ENCODE data around the gene INO80C.

Gene INO80C

GRCh38 chr18:35485852-35486251, 11.9 kb downstream of the INO80C start:
- DNase-seq: no peak

- DNase-seq: no peak
Measured at GRCh38 chr18:35484034-35484433, 13.7 kb downstream of the INO80C start.

DNA sequence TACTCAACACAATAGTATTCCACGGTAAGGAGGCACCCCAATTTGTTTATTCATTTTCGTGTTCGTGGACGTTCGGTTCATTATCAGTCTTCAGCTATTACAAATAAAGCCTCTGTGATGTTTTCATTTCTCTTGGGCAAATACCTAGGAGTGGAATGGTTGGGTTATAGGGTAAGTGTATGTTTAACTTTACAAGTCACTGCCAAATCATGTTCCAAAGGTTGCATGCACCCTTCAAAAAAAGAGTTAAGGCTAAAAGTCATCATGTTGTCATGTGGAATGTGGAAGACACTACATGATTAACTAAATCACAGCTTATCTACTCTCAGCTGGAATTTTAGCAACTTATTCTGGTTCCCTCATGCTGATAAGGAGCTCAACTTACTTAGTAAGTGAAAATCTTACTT, 15.8 kb downstream of the INO80C start:
- no peak for DNase-seq

- no peak for DNase-seq
Measured at GRCh38 chr18:35479911-35480586, 17.7 kb downstream of the INO80C start.

DNA sequence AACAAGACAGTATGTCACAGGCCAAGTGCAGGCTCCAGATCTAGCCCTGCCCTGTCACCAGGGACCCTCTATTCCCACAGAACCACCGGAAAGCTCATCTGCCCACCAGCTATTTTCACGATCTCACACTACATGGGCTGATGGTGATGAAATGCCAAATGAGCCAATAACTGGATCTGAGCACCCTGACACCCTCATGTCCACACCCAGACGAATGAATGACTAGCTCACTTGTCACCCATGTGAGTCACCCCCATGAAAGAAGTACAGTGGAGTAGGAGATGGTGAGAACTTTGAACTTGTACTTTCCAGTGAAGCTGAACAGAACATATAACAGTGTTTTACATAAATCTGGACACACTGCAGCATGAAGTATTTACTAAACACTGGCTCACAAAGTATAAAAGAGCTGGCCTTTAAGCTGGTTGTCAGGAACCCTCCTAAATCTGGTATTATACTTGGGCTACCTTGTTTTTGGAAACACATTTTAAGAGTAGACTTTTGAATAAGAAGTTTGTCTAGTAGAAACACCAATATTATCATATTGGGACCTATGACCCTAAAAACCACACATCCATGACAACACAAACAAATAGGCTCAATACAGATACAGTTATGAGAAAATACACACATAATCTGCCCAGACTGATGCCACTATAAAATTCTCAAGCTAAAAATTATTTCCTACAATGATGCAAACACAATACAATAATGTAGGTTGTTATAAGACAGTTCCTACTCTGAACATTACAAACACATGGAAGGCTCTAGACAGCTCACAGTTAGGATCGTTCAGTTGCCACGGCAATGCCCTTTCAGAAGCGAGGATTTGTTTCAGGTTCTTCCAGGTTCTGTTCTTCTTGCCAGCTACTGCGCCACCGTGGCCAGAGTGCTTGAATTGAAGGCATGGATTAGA, 19.0 kb downstream of the INO80C start:
- DNase-seq: no peak

DNA sequence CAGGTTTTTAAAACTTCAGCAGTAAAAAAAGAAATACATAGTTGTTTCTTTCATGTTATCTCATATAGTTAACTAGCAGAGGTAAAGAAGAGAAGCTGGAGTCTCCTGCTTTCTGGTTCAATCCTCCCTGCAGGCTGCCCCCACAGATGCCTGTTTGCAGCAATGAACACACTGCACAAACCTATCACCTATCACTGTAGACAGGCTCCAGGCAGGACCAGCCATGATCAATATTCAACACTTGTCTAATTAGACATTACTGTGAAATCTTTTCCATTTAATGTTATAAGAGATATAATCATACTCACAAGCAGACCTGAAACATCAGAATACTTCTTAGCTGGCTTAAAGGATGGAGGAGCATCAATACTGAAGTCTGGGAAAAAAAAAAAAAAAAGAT, 19.8 kb downstream of the INO80C start:
- no peak for DNase-seq

GRCh38 chr18:35477497-35477896, 20.3 kb downstream of the INO80C start:
- DNase-seq: no peak

- no peak for DNase-seq
Measured at GRCh38 chr18:35474884-35475283, 22.9 kb downstream of the INO80C start.

DNA sequence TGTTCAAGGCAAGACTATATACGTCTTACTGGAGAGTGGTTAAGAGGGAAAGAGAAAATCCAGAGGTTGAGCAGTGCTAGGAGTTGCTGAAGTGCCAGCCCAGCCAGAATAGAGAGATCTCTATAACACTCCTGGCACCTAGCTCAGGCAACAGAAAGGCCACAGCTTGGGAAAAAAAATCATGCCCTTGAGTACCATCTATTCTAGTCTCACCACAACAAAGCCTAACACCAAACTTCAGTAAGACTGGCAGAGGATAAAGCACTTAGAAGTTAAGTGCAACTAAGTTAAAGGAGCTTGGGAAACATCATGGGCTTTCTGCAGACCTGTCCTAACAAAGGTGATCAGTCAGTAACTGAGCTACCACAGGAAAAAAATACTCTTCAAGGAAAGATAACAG, 24.2 kb downstream of the INO80C start:
- no peak for DNase-seq

- DNase-seq: no peak
Measured at GRCh38 chr18:35470435-35470834, 27.3 kb downstream of the INO80C start.

DNA sequence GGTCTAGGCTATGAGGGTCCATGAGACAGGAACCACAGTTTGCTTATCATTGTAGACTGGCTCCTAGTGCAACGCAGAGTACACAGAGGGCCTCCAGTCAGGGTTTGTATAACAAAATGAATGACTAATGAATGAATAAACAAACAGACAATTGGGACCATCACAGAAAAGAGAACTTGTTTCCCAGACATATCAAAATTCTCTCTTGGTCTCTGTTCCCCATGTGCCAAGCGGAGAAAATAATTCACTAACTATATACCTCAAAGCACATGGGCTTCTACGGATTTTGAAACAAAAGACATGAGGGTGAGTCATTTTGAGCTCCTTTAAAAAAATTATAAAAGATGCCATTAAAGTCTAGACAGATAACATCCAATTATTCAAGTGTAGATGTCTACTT, 28.0 kb downstream of the INO80C start:
- DNase-seq: no peak

- no peak for DNase-seq
Measured at GRCh38 chr18:35468711-35469110, 29.0 kb downstream of the INO80C start.

DNA sequence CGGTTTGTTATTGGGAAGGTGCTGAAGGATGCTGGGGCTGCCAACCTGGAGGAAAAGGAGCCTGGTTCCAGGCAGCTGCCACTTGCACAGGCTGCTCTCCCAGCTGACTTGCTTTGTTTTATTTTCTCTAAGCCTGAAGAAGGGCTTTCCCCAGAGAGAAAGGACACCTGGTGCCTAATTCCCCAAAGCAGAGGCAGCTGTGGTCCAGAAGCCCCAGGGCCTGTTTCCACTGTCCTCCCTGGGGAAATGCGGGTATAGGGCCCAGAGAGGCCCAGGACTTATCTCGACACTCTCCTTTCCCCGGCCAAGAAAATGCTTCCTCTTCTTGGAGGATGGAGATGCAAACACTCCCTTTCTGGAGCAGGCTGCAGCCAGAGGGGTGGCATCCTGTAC, 30.1 kb downstream of the INO80C start:
- no peak for DNase-seq

DNA sequence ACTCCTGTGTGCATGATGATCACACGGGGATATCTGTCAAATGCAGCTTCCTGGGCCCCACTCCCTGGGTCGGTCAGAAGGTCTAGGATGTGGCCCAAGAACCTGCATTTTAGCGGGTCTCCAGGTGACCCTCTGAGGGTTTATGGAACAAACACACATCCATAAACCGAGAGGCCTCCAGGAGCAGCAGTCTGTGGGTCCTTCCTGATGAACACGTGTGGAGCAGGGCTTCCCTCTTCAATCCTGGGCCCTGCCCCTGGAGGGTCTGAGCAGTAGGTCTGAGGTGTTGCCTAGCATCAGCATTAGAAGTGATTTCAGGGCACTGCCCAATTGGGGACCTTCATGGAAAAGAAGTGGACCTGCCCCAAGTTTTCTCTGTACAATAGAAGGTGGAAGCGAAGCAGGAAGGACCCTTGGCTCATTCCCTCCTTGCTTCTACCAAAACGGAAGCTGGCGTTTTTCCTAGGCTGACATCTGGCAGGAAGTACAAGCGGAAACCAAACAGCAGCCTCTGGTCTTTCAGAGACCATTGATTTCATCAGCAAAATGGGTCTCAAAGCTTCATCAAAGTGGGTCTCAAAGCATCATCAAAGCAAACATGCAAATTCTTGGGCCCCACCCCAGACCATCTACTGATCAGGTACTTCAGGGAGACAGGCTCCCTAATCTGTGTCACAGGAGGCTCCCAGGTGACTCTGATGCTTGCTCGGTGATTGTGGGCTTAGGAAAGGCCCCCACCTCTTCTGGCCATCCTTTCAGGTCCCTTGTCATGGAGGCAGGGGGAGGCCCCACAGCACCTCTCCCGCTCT, 30.7 kb downstream of the INO80C start:
- DNase-seq: no peak

DNA sequence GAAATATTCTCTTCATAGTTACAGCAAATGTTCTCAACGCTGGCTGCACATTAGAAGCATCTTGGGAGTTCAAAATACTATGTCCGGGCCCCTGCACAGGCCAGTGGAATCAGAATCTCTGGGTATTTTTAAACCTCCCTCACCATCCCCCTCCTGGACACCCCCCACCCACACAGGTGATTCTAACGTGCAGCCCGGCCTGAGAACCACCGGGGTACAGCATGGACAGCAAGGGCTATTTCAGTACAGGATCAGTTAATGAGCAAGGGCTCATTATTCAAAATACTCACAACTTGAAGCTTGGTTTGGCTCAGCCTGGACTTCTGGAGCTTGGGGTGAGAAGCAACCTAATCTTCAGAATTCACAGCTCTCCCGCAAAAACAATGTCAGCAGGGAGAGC, 31.4 kb downstream of the INO80C start:
- DNase-seq: no peak

DNA sequence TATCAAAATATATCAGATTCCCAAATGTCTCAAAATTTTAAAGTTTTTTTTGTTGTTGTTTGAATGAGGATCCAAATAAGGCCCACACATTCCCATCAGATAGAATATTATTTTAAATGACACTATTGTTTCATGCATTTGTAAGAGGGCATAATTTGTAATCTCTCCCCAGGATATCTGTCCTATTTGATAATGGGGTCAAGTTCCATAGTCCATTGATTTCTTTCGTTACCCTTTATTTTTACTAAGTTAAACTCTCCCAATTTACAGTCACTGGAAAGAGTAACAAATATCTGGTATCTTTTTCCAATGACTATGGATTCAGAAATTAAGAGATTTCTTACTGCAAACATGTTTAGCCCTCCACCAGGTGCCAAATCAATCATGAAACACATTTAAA, 32.4 kb downstream of the INO80C start:
- DNase-seq: no peak

DNA sequence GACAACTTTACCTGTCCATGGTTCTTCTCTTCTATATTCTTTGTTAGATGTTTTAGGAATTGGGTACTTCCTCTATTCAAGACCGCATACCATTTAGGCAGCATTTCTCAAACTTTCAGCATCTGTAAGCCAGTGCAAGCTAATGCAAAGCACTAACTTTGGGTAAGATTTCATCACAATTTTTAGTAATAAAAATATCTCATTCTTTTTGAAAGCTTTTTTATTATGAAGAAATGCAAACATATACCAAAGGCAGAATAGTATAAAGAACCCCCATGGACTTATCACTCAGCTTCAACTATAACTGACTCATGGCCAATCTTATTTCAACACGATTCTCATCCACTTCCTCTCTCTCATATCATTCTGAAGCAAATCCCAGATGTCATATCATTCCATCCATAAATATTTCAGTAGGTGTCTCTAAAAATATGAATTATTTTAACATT, 32.9 kb downstream of the INO80C start:
- no peak for DNase-seq

DNA sequence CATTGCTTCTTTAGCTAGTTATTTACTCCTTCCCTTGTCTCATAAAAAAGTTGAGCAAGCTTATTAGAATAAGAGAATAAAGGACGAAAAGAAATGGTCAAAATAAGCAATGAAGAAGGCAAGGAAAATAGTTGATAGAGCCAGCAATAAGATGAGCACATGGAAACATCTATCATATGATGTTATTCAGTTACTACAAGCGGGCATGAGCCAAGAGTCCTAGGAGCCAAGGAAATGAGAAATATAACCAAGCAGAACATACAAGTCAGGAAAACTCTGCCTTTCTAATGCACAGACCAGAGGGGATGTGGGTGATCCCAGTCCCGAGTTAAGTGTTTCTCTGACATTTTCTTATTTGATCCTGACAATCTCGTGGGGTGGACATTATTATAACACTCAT, 33.9 kb downstream of the INO80C start:
- DNase-seq: no peak

DNA sequence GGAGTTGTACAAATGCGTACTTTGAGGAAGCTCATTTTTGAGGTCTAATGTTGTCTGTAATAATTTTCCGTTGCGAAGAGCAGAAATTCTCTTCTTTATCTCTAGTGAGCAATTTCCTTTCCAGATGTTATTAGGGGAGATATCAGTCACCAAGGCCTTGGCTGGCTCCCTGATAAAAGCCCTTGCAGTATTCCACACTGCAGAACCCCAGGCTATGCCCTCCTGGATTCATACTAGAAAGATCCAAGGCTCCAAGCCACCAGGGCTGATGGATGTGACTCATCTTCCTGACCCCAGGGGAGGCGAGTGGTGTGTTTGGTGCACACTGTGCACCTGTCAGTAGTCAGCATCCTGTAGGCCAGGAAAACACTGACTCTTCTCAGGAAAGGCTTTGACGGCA, 34.7 kb downstream of the INO80C start:
- DNase-seq: no peak

GRCh38 chr18:35460736-35461161, 37.0 kb downstream of the INO80C start:
- no peak for DNase-seq

- DNase-seq: no peak
Measured at GRCh38 chr18:35459997-35460396, 37.8 kb downstream of the INO80C start.

DNA sequence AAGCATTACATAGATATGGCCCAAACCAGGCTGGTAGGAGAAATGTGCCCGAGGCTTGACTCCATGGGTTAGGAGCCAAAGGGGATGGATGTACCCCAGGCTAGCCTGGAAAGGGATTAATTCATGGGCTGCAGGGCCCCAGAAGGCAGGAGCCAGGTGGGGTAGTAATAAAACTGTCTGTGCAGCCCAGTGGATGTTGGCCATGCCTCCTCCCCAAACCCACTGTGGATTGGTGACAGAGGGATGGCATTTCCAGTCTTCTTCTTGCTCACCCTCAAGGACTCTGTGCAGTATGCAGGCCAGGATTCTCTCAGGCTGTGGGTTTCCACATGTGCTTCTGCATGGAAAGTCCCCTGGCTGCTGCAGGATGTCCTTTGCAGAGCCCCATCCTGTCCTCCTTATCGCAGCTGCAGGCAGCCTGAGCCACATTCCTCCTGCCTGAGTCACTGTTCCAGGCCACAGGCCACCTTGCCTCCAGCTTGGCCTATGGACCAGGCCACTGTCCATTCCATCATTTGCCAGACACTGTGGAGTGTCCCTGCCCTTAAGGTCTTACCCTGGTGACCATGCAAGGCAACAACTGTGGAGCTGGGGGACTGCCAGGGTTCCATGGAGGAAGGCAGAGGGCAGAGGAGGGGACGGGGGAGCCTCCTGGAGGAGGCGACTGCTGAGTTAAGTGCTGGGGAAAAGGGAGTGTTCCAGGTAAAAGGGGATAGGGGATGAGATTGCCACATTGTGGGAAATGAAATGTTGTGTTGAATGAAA, 38.9 kb downstream of the INO80C start:
- DNase-seq: no peak

GRCh38 chr18:35458271-35458670, 39.5 kb downstream of the INO80C start:
- DNase-seq: peak; percentile 69
